ENCODE measurements around the gene GAREM2.

Gene GAREM2

DNA sequence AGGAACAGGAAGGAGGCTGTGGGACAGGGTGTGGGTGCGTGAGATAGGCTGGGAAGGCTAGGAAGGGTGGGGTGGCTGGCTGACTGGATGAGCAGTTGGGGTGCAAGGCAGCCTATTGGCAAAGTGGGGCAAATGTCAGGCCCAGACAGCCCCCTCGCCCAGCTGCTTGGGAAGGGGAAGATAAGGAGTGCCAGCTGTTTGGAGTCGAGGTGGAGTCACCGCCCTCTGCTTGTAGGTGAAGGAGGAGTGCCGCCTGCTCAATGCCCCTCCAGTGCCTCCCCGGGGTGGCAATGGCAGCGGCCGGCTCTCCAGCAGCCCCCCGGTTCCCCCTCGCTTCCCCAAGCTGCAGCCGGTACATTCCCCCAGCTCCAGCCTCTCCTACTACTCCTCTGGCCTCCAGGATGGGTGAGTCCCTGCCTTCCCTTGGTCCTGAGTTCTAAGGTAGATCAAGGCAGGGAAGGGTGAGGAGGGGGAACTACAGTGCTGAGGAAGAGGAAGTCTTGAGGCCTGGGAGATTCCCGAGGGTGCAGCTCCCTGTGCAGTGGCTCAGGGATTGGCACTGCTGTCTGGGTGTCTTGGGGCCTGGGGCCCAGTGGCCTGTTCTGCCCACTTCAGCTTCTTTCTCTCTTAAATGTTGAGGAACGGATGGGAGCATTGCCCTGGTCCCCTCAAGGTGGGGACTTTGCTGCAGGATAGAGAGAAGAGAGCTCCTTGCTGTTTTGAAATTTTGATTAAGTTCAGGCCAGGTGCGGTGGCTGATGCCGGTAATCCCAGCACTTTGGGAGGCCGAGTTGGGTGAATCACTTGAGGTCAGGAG is 13.3 kb downstream of the GAREM2 start:
- in situ Hi-C loops (cut with MboI; ENCODE audit: low sequenced_read_pairs, unreplicated experiment), result no loop called here
- TF ChIP-seq, protein P1, sequence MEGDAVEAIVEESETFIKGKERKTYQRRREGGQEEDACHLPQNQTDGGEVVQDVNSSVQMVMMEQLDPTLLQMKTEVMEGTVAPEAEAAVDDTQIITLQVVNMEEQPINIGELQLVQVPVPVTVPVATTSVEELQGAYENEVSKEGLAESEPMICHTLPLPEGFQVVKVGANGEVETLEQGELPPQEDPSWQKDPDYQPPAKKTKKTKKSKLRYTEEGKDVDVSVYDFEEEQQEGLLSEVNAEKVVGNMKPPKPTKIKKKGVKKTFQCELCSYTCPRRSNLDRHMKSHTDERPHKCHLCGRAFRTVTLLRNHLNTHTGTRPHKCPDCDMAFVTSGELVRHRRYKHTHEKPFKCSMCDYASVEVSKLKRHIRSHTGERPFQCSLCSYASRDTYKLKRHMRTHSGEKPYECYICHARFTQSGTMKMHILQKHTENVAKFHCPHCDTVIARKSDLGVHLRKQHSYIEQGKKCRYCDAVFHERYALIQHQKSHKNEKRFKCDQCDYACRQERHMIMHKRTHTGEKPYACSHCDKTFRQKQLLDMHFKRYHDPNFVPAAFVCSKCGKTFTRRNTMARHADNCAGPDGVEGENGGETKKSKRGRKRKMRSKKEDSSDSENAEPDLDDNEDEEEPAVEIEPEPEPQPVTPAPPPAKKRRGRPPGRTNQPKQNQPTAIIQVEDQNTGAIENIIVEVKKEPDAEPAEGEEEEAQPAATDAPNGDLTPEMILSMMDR (IDR thresholded peaks at IDR 0.05; ENCODE audit: borderline replicate concordance, control extremely low read depth, extremely low read depth, insufficient read depth, missing control alignments), result no peak
- DNase-seq (ENCODE audit: low spot score), result no peak

DNA sequence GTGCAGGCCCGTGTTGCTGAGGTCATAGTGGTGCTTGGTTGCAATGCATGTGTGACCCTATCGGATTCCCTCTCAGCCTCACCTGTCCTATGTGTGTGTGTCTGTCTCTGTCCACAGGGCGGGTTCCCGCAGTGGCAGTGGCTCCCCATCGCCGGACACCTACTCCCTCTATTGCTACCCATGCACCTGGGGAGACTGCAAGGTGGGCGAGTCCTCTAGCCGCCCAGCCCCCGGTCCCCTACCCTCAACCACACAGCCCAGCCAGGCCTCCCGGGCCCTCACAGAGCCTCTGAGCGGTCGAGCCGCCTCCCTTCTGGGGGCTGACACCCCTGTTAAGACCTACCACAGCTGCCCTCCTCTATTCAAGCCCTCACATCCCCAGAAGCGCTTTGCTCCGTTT is 14.2 kb downstream of the GAREM2 start:
- in situ Hi-C loops (cut with MboI; ENCODE audit: low sequenced_read_pairs, unreplicated experiment), result no loop called here
- no peak for DNase-seq (ENCODE audit: low spot score)
- TF ChIP-seq, protein P1 (IDR thresholded peaks at IDR 0.05; ENCODE audit: borderline replicate concordance, control extremely low read depth, extremely low read depth, insufficient read depth, missing control alignments), result no peak

DNA sequence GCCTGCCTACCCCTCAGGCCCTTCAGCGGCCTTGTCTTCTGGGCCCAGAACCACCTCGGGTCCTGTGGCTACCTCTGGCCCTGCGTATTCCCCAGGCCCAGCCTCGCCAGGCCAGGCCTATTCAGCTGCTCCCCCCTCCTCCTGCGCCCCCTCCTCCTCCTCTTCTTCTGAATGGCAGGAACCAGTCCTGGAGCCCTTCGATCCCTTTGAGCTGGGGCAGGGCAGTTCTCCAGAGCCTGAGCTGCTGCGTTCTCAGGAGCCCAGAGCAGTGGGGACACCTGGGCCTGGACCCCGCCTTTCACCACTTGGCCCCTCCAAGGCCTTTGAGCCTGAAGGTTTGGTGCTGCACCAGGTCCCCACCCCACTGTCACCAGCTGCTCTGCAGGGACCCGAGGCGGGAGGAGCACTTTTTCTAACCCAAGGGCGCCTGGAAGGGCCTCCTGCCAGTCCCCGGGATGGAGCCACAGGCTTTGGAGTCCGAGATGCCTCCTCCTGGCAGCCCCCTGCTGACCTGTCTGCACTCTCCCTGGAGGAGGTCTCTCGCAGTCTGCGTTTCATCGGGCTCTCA is 14.7 kb downstream of the GAREM2 start:
- TF ChIP-seq, protein P1 (IDR thresholded peaks at IDR 0.05; ENCODE audit: borderline replicate concordance, control extremely low read depth, extremely low read depth, insufficient read depth, missing control alignments), result no peak
- in situ Hi-C loops (cut with MboI; ENCODE audit: low sequenced_read_pairs, unreplicated experiment), result no loop called here
- no peak for DNase-seq (ENCODE audit: low spot score)

DNA sequence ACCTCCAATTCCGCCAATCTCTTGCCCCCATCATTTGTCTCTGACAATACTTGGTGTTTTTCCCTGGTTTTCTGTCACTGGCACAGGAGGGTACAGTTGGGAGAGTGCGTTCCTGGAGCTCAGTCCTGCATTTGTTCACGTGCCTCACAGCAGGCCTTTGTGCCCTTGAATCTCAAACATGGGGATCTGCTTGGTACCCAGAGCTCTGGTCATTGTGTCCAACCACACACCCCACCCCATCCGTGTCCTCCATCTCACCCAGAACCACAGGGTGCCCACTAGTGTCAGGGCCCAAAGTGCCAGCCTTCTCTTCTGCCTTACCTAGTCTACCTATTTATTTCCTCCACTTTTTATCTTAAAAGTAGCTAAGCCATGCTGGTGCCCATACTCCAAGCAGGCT is 16.2 kb downstream of the GAREM2 start:
- in situ Hi-C loops (cut with MboI; ENCODE audit: low sequenced_read_pairs, unreplicated experiment), result no loop called here
- no peak for DNase-seq (ENCODE audit: low spot score)
- TF ChIP-seq, protein P1 (IDR thresholded peaks at IDR 0.05; ENCODE audit: borderline replicate concordance, control extremely low read depth, extremely low read depth, insufficient read depth, missing control alignments), result no peak

DNA sequence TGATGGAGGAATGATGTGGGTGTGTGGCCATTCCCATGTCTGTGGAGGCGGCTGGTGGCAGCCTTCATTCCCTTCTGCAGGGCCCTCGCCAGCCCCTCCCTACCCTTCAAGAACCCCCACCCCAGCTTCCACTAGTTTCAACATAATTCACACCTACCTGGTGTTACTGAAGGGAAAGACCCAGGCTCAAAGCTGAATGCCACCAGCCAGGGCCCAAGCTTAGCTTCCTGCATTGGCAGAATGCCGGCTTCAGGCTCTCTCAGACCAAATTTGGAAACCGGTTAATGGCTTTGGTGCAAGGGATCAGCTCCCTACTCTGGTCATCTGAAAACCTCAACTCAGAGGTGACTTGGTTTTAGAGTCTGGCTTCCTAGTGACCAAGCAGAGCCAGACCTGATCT is 16.9 kb downstream of the GAREM2 start:
- in situ Hi-C loops (cut with MboI; ENCODE audit: low sequenced_read_pairs, unreplicated experiment), result no loop called here
- DNase-seq (ENCODE audit: low spot score), result no peak
- TF ChIP-seq, protein P1 (IDR thresholded peaks at IDR 0.05; ENCODE audit: borderline replicate concordance, control extremely low read depth, extremely low read depth, insufficient read depth, missing control alignments), result no peak

DNA sequence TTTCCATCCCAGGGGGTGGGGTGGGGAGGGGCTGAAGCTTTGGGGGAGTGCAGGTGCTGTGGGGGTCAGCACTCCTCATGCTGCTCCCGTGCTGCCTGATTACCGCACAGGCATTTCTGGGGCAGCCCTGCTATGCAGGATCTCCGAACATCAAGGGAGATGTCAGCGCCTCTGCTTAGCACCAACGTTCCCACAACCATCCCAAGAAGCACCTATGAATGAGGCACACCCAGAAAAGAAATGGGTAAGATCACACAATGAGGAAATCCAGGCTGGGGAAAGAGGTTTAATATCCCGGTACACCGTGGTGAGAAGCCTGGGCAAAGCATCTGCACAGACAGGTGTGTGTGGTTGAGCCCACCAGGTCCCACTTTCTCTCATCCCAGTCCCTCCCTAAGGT is 17.5 kb downstream of the GAREM2 start:
- TF ChIP-seq, protein P1 (IDR thresholded peaks at IDR 0.05; ENCODE audit: borderline replicate concordance, control extremely low read depth, extremely low read depth, insufficient read depth, missing control alignments), result no peak
- DNase-seq (ENCODE audit: low spot score), result no peak
- in situ Hi-C loops (cut with MboI; ENCODE audit: low sequenced_read_pairs, unreplicated experiment), result no loop called here
